WTC11 (cell line): Measurements from ENCODE around the gene CEP104. TPM values are rescaled to one million over a fixed set of nuclear protein-coding genes. Genes with fewer than 3 reads are reported as not detected.

Source experiments
- ATAC-seq: fragments of 200-7000 bp; cut with Tn5 transposase; 2 replicates; pipeline ENCODE4 v1.10.0; 2021; ENCODE audit warnings: mild to moderate bottlenecking, moderate library complexity
- CTCF ChIA-PET: fragments of 300-600 bp; sonication (Branson Sonifier 250); formaldehyde crosslinking; loops from one replicate; lab custom pipeline; 2021; ENCODE audit warnings: antibody characterized with exemption; lab: Charles Lee
- POLR2A ChIA-PET: fragments of 350-600 bp; sonication (Branson Sonifier 250); formaldehyde crosslinking; loops from one replicate; lab custom pipeline; 2021; ENCODE audit warnings: antibody characterized with exemption; lab: Charles Lee
- DNase-seq: peaks from one replicate; pipeline ENCODE4 v3.0.0; 2021; ENCODE audit warnings: low spot score
- H3K27ac Mint-ChIP-seq: 2 replicates; pipeline ENCODE4 v1.8.0; 2021; ENCODE audit warnings: mixed read lengths
- H3K27me3 Mint-ChIP-seq: 2 replicates; pipeline ENCODE4 v1.8.0; 2021; ENCODE audit warnings: low read depth, mild to moderate bottlenecking, moderate library complexity, mixed read lengths
- H3K36me3 Mint-ChIP-seq: 2 replicates; pipeline ENCODE4 v1.8.0; 2021; ENCODE audit warnings: mixed read lengths
- H3K4me1 Mint-ChIP-seq: 2 replicates; pipeline ENCODE4 v1.8.0; 2022; ENCODE audit warnings: mixed read lengths
- H3K4me3 Mint-ChIP-seq: 2 replicates; pipeline ENCODE4 v1.8.0; 2021; ENCODE audit warnings: mild to moderate bottlenecking, moderate library complexity, mixed read lengths
- H3K9me3 Mint-ChIP-seq: 2 replicates; pipeline ENCODE4 v1.8.0; 2021; ENCODE audit warnings: mixed read lengths
- ETV6 ChIP-seq: sonication (generic); formaldehyde crosslinking; IDR thresholded peaks from 2 replicates; pipeline ENCODE4 v1.8.1; 2022; ENCODE audit warnings: mild to moderate bottlenecking, missing genetic modification reagents
- FOXK1 ChIP-seq: sonication (generic); formaldehyde crosslinking; IDR thresholded peaks from 2 replicates; pipeline ENCODE4 v1.8.0; 2022; ENCODE audit warnings: mild to moderate bottlenecking, moderate library complexity, missing genetic modification reagents
- FOXP1 ChIP-seq: sonication (generic); formaldehyde crosslinking; IDR thresholded peaks from 2 replicates; pipeline ENCODE4 v1.8.0; 2022; ENCODE audit warnings: missing genetic modification reagents, mild to moderate bottlenecking, moderate library complexity, borderline replicate concordance
- NR2C2 ChIP-seq: sonication (generic); formaldehyde crosslinking; IDR thresholded peaks from 2 replicates; pipeline ENCODE4 v1.8.0; 2022; ENCODE audit warnings: mild to moderate bottlenecking, missing genetic modification reagents
- ZNF121 ChIP-seq: sonication (generic); formaldehyde crosslinking; IDR thresholded peaks from 2 replicates; pipeline ENCODE4 v1.8.0; 2023; ENCODE audit warnings: missing genetic modification reagents
- ZNF423 ChIP-seq: fragments of 250-450 bp; sonication (Bioruptor Pico); IDR thresholded peaks from 2 replicates; pipeline ENCODE4 v2.1.2; 2022; ENCODE audit warnings: mild to moderate bottlenecking, moderate library complexity
- total RNA-seq: library from RNA; stranded (reverse); gene quantifications from 3 replicates; pipeline ENCODE4 v1.2.3, GENCODE V29; 2021
- TF ChIP-seq, protein P1 (sequence below): sonication (generic); formaldehyde crosslinking; IDR thresholded peaks from 2 replicates; pipeline ENCODE4 v1.8.1; 2023; ENCODE audit warnings: mild to moderate bottlenecking, missing genetic modification reagents
- TF ChIP-seq, protein P2 (sequence below): fragments of 250-450 bp; sonication (Bioruptor Pico); IDR thresholded peaks from 2 replicates; pipeline ENCODE4 v1.8.0; 2021; ENCODE audit warnings: mild to moderate bottlenecking
- TF ChIP-seq, protein P3 (sequence below): sonication (generic); formaldehyde crosslinking; IDR thresholded peaks from 2 replicates; pipeline ENCODE4 v1.8.1; 2022; ENCODE audit warnings: low read depth, missing genetic modification reagents, borderline replicate concordance
- TF ChIP-seq, protein P4 (sequence below): sonication (generic); formaldehyde crosslinking; IDR thresholded peaks from 2 replicates; pipeline ENCODE4 v1.8.1; 2023; ENCODE audit warnings: mild to moderate bottlenecking, missing genetic modification reagents
- TF ChIP-seq, protein P5 (sequence below): sonication (generic); formaldehyde crosslinking; IDR thresholded peaks from 2 replicates; pipeline ENCODE4 v1.8.1; 2022; ENCODE audit warnings: mild to moderate bottlenecking, moderate library complexity, missing genetic modification reagents
- TF ChIP-seq, protein P6 (sequence below): sonication (generic); formaldehyde crosslinking; IDR thresholded peaks from 2 replicates; pipeline ENCODE4 v1.8.0; 2022; ENCODE audit warnings: mild to moderate bottlenecking, missing genetic modification reagents

The CEP104 gene
- total RNA-seq, 1 experiment from 2014 or later: 38.0 TPM

DNA sequence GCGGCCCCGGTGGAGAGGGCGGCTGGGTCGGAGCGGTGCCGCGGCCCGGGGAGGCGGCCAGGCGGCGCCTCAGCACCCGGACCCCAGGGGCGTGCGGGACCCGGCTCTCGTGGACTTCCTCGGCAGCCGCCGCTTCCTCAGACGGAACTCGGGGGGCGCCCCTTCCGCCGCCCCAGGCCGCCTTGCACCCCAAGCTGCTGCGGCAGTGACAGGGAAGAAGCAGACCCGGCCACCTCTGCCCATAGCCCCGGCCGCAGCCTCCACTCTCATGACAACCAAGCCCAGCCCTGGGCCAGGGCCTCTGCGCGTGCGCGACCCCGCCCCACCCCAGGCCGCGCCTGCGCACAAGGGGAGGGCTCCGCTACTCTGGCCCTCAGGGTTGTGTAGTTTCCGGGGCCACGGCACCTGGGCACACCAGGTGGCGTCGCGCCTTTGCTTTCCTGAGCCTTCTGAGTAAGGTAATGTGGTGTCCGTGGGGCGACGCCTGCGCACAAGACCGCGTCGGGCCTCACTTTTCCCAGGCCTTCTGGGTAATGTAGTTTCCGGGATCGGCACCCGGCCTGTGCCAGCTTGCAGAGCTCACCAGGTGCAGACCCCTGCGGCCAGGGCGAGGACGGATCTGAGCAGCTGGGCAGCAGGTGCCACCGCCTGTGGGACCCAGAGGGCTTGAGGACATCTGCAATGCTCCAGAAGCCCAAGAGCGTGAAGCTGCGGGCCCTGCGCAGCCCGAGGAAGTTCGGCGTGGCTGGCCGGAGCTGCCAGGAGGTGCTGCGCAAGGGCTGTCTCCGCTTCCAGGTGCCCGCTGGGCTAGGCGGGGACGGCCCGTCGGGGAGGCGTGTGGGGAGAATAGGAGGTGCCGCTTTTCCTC, at the start of gene CEP104, which contains the start of gene DFFB (continued):
- TF ChIP-seq FOXK1 (CRISPR knock-in tag) (0 out of 2 replicates have a peak, but pooled peaks have one; percentile 7), ETV6 (0 out of 2 replicates have a peak, but pooled peaks have one; percentile 25), ZNF423 (CRISPR knock-in tag) (peak; percentile 52; the same call in 1 of the 2 replicates)
- TF ChIP-seq, protein P1, sequence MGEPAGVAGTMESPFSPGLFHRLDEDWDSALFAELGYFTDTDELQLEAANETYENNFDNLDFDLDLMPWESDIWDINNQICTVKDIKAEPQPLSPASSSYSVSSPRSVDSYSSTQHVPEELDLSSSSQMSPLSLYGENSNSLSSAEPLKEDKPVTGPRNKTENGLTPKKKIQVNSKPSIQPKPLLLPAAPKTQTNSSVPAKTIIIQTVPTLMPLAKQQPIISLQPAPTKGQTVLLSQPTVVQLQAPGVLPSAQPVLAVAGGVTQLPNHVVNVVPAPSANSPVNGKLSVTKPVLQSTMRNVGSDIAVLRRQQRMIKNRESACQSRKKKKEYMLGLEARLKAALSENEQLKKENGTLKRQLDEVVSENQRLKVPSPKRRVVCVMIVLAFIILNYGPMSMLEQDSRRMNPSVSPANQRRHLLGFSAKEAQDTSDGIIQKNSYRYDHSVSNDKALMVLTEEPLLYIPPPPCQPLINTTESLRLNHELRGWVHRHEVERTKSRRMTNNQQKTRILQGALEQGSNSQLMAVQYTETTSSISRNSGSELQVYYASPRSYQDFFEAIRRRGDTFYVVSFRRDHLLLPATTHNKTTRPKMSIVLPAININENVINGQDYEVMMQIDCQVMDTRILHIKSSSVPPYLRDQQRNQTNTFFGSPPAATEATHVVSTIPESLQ (CRISPR knock-in tag): no peak

DNA sequence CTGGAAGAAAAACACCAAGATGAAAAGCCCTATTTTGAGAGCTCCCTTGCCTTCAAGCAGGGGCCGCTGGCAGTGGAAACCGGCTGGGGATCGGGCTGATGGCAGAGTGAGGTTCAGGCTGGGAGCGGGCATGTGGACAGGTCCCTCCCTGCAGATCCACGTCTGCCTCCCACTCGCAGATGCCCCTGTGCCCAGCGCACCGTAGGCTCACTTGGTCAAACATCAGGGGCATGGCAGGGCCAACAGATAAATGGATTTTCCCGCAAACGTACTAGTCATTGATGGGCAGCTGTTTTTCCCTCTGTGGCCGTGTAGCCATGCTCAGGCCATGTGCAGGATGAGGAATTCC, 49.6 kb upstream of the CEP104 start:
- no peaks in the 10 kb centered on the region; the same call in 1 of the 2 replicates for H3K27me3 Mint-ChIP-seq
- DNase-seq (no peak), ATAC-seq (no peak)
- no peaks in the 10 kb centered on the region; the same call in 1 of the 2 replicates for H3K36me3 Mint-ChIP-seq
- CTCF ChIA-PET: no interaction called here
- H3K27ac Mint-ChIP-seq: no peak overlapping the region
- TF ChIP-seq FOXP1 (no peak), NR2C2 (CRISPR knock-in tag) (no peak)
- TF ChIP-seq, protein P2, sequence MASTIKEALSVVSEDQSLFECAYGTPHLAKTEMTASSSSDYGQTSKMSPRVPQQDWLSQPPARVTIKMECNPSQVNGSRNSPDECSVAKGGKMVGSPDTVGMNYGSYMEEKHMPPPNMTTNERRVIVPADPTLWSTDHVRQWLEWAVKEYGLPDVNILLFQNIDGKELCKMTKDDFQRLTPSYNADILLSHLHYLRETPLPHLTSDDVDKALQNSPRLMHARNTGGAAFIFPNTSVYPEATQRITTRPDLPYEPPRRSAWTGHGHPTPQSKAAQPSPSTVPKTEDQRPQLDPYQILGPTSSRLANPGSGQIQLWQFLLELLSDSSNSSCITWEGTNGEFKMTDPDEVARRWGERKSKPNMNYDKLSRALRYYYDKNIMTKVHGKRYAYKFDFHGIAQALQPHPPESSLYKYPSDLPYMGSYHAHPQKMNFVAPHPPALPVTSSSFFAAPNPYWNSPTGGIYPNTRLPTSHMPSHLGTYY (CRISPR knock-in tag): no peak
- TF ChIP-seq, all 79 proteins: peak for 0
- POLR2A ChIA-PET: no interaction called here
- no peak overlapping the region for H3K4me3 Mint-ChIP-seq
- H3K4me1 Mint-ChIP-seq: peaks cover 10% of the 10 kb centered on the region
- H3K9me3 Mint-ChIP-seq: 0 out of 2 replicates have a peak, but pooled peaks cover 3% of the 10 kb centered on the region

DNA sequence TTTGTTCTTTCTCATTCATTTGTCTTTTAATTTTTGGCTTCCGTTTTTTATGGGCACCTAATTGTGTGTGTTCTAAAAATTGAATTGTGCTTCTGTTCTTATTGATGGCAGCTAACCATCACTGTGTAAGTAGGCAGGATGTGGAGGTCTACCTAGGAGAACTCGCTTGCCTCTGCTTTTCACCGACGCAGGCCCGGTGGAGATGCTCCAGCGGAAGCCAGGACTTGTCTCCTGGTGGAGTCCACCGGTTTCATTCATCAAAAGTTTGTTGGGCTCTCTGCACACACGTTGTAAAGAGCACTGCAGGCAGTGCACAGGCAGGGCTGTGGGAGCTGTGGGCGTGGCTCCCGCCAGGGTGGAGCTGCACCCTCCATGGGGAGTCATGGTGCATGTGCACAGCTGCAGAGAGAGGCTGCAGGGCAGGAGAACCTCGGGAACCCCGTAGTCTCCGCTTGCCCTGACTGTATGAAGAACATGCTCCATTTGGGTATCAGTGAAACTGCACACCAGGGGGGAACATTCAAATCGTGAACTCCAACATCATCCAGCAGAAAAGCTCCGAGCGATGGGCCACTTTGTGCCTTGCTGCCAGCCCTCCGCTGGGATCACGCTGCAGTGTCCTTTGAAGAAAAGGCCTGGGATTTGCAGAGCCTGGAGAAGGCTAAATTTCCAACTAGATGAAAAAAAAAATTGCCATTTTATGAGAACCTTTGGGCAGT, 49.1 kb upstream of the CEP104 start:
- ATAC-seq (no peak), DNase-seq (no peak)
- no peaks in the 10 kb centered on the region; the same call in 1 of the 2 replicates for H3K27me3 Mint-ChIP-seq
- CTCF ChIA-PET: no interaction called here
- no peak overlapping the region for H3K4me3 Mint-ChIP-seq
- peaks cover 10% of the 10 kb centered on the region for H3K4me1 Mint-ChIP-seq
- TF ChIP-seq, protein P3, sequence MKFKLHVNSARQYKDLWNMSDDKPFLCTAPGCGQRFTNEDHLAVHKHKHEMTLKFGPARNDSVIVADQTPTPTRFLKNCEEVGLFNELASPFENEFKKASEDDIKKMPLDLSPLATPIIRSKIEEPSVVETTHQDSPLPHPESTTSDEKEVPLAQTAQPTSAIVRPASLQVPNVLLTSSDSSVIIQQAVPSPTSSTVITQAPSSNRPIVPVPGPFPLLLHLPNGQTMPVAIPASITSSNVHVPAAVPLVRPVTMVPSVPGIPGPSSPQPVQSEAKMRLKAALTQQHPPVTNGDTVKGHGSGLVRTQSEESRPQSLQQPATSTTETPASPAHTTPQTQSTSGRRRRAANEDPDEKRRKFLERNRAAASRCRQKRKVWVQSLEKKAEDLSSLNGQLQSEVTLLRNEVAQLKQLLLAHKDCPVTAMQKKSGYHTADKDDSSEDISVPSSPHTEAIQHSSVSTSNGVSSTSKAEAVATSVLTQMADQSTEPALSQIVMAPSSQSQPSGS (CRISPR knock-in tag): no peak
- TF ChIP-seq, protein P4, sequence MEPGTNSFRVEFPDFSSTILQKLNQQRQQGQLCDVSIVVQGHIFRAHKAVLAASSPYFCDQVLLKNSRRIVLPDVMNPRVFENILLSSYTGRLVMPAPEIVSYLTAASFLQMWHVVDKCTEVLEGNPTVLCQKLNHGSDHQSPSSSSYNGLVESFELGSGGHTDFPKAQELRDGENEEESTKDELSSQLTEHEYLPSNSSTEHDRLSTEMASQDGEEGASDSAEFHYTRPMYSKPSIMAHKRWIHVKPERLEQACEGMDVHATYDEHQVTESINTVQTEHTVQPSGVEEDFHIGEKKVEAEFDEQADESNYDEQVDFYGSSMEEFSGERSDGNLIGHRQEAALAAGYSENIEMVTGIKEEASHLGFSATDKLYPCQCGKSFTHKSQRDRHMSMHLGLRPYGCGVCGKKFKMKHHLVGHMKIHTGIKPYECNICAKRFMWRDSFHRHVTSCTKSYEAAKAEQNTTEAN (CRISPR knock-in tag): no peak
- TF ChIP-seq, protein P5, sequence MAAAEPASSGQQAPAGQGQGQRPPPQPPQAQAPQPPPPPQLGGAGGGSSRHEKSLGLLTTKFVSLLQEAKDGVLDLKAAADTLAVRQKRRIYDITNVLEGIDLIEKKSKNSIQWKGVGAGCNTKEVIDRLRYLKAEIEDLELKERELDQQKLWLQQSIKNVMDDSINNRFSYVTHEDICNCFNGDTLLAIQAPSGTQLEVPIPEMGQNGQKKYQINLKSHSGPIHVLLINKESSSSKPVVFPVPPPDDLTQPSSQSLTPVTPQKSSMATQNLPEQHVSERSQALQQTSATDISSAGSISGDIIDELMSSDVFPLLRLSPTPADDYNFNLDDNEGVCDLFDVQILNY (CRISPR knock-in tag): no peak
- TF ChIP-seq ZNF121: no peak
- TF ChIP-seq, protein P6, sequence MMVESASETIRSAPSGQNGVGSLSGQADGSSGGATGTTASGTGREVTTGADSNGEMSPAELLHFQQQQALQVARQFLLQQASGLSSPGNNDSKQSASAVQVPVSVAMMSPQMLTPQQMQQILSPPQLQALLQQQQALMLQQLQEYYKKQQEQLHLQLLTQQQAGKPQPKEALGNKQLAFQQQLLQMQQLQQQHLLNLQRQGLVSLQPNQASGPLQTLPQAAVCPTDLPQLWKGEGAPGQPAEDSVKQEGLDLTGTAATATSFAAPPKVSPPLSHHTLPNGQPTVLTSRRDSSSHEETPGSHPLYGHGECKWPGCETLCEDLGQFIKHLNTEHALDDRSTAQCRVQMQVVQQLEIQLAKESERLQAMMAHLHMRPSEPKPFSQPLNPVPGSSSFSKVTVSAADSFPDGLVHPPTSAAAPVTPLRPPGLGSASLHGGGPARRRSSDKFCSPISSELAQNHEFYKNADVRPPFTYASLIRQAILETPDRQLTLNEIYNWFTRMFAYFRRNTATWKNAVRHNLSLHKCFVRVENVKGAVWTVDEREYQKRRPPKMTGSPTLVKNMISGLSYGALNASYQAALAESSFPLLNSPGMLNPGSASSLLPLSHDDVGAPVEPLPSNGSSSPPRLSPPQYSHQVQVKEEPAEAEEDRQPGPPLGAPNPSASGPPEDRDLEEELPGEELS: no peak
- TF ChIP-seq NR2C2 (CRISPR knock-in tag): no peak
- H3K36me3 Mint-ChIP-seq: no peaks in the 10 kb centered on the region; the same call in 1 of the 2 replicates
- H3K9me3 Mint-ChIP-seq: 0 out of 2 replicates have a peak, but pooled peaks cover 3% of the 10 kb centered on the region
- no peak overlapping the region for H3K27ac Mint-ChIP-seq
- POLR2A ChIA-PET: no interaction called here
